Measurements from ENCODE around the gene LIPC.

DNA sequence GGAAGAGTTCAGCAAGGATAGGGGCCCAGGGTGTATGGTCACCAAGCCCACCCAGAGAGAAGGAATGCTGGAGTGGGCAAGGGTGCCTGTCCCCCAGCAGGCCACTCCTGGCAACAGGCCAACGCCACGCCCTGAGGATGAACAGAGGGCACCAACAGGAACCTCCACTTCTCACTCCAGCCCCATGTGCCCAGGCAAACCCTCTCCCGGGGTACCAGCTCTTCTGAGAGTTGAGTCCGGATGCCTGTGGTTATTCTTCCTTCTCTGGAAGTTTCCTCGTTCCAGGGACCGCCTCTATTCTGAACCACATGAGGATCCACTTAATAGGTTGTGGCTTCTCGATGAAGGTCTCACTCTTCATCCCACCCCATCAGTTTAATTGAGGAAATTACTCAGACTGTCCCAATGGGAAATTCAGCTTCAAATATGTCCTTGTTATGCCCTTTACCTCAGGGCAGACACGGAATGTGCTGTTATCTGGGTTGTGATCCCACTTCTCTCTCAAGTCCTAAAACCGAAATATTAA is 114.3 kb downstream of the LIPC start:
- TF ChIP-seq POLR2A (IDR thresholded peaks at IDR 0.05; ENCODE audit: low read depth, low read length) = no peak
- no peak for TF ChIP-seq TAF1 (IDR thresholded peaks at IDR 0.05; ENCODE audit: borderline replicate concordance, low read depth, low read length)
- TF ChIP-seq POLR2AphosphoS5 (IDR thresholded peaks at IDR 0.05; ENCODE audit: low read depth, low read length) = no peak

All from GM12892 (cell line).